Embryonic facial prominence (tissue), 1 donor: ENCODE measurements around the gene KCNQ4.

Experiments used
- DNase-seq: peaks from one replicate; pipeline ENCODE4 v3.0.0-alpha.2; 2016; ENCODE audit errors: extremely low spot score

Gene KCNQ4

GRCh38 chr1:40861224-40862003, 77.8 kb downstream of the KCNQ4 start:
- DNase-seq, result no peak

GRCh38 chr1:40862008-40862863, 78.6 kb downstream of the KCNQ4 start, which contains the start of gene CITED4:
CITED4 (minus strand) TSS chr1:40862363; CDS start chr1:40862127, 236 bp downstream.
- DNase-seq, result peak; percentile 74

- DNase-seq, result no peak
Observed at GRCh38 chr1:40868051-40868723, 84.6 kb downstream of the KCNQ4 start.

- DNase-seq, result no peak
Observed at GRCh38 chr1:40870135-40870728, 86.6 kb downstream of the KCNQ4 start.

GRCh38 chr1:40872276-40872675, 88.7 kb downstream of the KCNQ4 start:
- no peak for DNase-seq

GRCh38 chr1:40873863-40874472, 90.4 kb downstream of the KCNQ4 start:
- DNase-seq, result no peak

GRCh38 chr1:40876436-40876761, 92.8 kb downstream of the KCNQ4 start:
- no peak for DNase-seq

- no peak for DNase-seq
Observed at GRCh38 chr1:40876891-40877290, 93.3 kb downstream of the KCNQ4 start.

GRCh38 chr1:40877698-40878097, 94.1 kb downstream of the KCNQ4 start:
- no peak for DNase-seq

- no peak for DNase-seq
Observed at GRCh38 chr1:40878906-40879305, 95.3 kb downstream of the KCNQ4 start.

GRCh38 chr1:40879482-40880175, 96.0 kb downstream of the KCNQ4 start:
- no peak for DNase-seq

- DNase-seq, result no peak
Observed at GRCh38 chr1:40880813-40881549, 97.4 kb downstream of the KCNQ4 start.

- no peak for DNase-seq
Observed at GRCh38 chr1:40884055-40884795, 100.6 kb downstream of the KCNQ4 start.

- no peak for DNase-seq
Observed at GRCh38 chr1:40886318-40887011, 102.9 kb downstream of the KCNQ4 start.

- no peak for DNase-seq
Observed at GRCh38 chr1:40887012-40887378, 103.4 kb downstream of the KCNQ4 start.

- DNase-seq, result no peak
Observed at GRCh38 chr1:40887652-40888051, 104.1 kb downstream of the KCNQ4 start.
